CD14-positive monocyte (primary cell): ENCODE data around the gene GNPTAB. TPM values are rescaled to one million over a fixed set of nuclear protein-coding genes. Genes with fewer than 3 reads are reported as not detected.
A peak's percentile ranks its signal among the peaks of the same experiment; 100 is the strongest.

ENCODE experiments used
- DNase-seq, 3 donors: peaks; one replicate each; pipeline ENCODE4 v3.0.0-alpha.2; 2011 to 2022
- H2AFZ ChIP-seq: 2 replicates; pipeline ENCODE4 v1.6.0; 2012; ENCODE audit warnings: mild to moderate bottlenecking, low read depth, low read length, inconsistent platforms; ENCODE audit not compliant: insufficient read depth, poor library complexity, severe bottlenecking
- H3K27ac ChIP-seq, 2 donors: 1 replicate in 1 of 2; 2 replicates in 1 of 2; pipeline ENCODE4 v1.5.1; 2012 to 2013; ENCODE audit warnings: low read length in 2 of 2, control low read depth in 1 of 2, inconsistent platforms in 1 of 2, low read depth in 1 of 2, mild to moderate bottlenecking in 1 of 2
- H3K27me3 ChIP-seq, 2 donors: one replicate each; pipeline versions ENCODE4 v1.6.0 to v1.6.1; 2011 to 2013; ENCODE audit warnings: low read length in 2 of 2; ENCODE audit not compliant: control insufficient read depth in 2 of 2, insufficient read depth in 2 of 2
- H3K36me3 ChIP-seq, 2 donors: replicated peaks in 1 of 2; 1 replicate in 1 of 2; 2 replicates in 1 of 2; pipeline versions ENCODE4 v1.5.1 to v1.6.1; 2012 to 2013; ENCODE audit warnings: low read length in 2 of 2, control low read depth in 1 of 2, inconsistent platforms in 1 of 2, mild to moderate bottlenecking in 1 of 2; ENCODE audit not compliant: insufficient read depth in 2 of 2, control insufficient read depth in 1 of 2
- H3K4me1 ChIP-seq, 2 donors: 1 replicate in 1 of 2; 2 replicates in 1 of 2; pipeline versions ENCODE4 v1.5.1 to v1.6.1; 2012 to 2013; ENCODE audit warnings: low read length in 2 of 2, control low read depth in 1 of 2, inconsistent platforms in 1 of 2, mild to moderate bottlenecking in 1 of 2, moderate library complexity in 1 of 2; ENCODE audit not compliant: insufficient read depth in 2 of 2, control insufficient read depth in 1 of 2
- H3K4me2 ChIP-seq: replicated peaks from 2 replicates; pipeline ENCODE3; 2012; ENCODE audit warnings: low read length, moderate library complexity, mild to moderate bottlenecking; ENCODE audit not compliant: poor library complexity, severe bottlenecking; ENCODE audit errors: extremely low read depth
- H3K4me3 ChIP-seq, 3 experiments: fragments of 200-600 bp in 1 of 3; sonication (generic) in 1 of 3; replicated peaks in 1 of 3; 1 replicate in 2 of 3; 2 replicates in 1 of 3; pipeline ENCODE4 v1.5.1; 2011 to 2013; ENCODE audit warnings: low read length in 3 of 3, mild to moderate bottlenecking in 3 of 3, control low read depth in 2 of 3, low read depth in 2 of 3, inconsistent platforms in 1 of 3, moderate library complexity in 1 of 3
- H3K79me2 ChIP-seq: 2 replicates; pipeline ENCODE4 v1.6.0; 2012; ENCODE audit warnings: mild to moderate bottlenecking, control low read depth, inconsistent platforms, low read length, moderate library complexity; ENCODE audit not compliant: insufficient read depth
- H3K9ac ChIP-seq: 2 replicates; pipeline ENCODE4 v1.6.0; 2017; ENCODE audit warnings: low read length, mild to moderate bottlenecking; ENCODE audit not compliant: insufficient read depth, poor library complexity, severe bottlenecking
- H3K9me3 ChIP-seq, 2 donors: replicated peaks in 1 of 2; 1 replicate in 1 of 2; 2 replicates in 1 of 2; pipeline versions ENCODE4 v1.5.1 to v1.6.1; 2012 to 2013; ENCODE audit warnings: low read length in 2 of 2, control low read depth in 1 of 2; ENCODE audit not compliant: control insufficient read depth in 1 of 2, insufficient read depth in 1 of 2
- H4K20me1 ChIP-seq: 2 replicates; pipeline ENCODE4 v1.6.0; 2012; ENCODE audit warnings: mild to moderate bottlenecking, low read length, control low read depth, moderate library complexity; ENCODE audit not compliant: insufficient read depth
- H3K27ac Mint-ChIP-seq, 7 donors: one replicate each; pipeline ENCODE4 v1.8.0; 2020; ENCODE audit warnings: mild to moderate bottlenecking in 7 of 7, mixed read lengths in 7 of 7, moderate library complexity in 6 of 7, inconsistent platforms in 2 of 7
- H3K27me3 Mint-ChIP-seq, 3 donors: one replicate each; pipeline ENCODE4 v1.8.0; 2021 to 2022; ENCODE audit warnings: low read depth in 3 of 3, mild to moderate bottlenecking in 3 of 3, mixed read lengths in 3 of 3, moderate library complexity in 3 of 3, inconsistent platforms in 1 of 3
- H3K36me3 Mint-ChIP-seq, 2 donors: one replicate each; pipeline ENCODE4 v1.8.0; 2020; ENCODE audit warnings: mixed read lengths in 2 of 2, inconsistent platforms in 1 of 2, mild to moderate bottlenecking in 1 of 2
- H3K4me1 Mint-ChIP-seq: one replicate; pipeline ENCODE4 v1.8.0; 2020; ENCODE audit warnings: mild to moderate bottlenecking, mixed read lengths
- H3K4me3 Mint-ChIP-seq, 2 donors: one replicate each; pipeline ENCODE4 v1.8.0; 2020; ENCODE audit warnings: mild to moderate bottlenecking in 2 of 2, mixed read lengths in 2 of 2, moderate library complexity in 1 of 2
- H3K9me3 Mint-ChIP-seq, 7 donors: one replicate each; pipeline ENCODE4 v1.8.0; 2020 to 2022; ENCODE audit warnings: mixed read lengths in 7 of 7, mild to moderate bottlenecking in 6 of 7, moderate library complexity in 6 of 7, inconsistent platforms in 2 of 7
- WGBS: methylation state at CpG from one replicate; pipeline ENCODE4 v1.1.5; 2013; ENCODE audit warnings: missing lambda C conversion rate; ENCODE audit not compliant: insufficient coverage; 5-methylcytosine and 5-hydroxymethylcytosine counted together
- intact Hi-C, 2 donors: fragments of 100-400 bp; cut with micrococcal nuclease; formaldehyde crosslinking; loops; one replicate each; pipeline versions ENCODE4 v1.15.0 to v1.15.1; 2023
- polyA plus RNA-seq, 3 donors: library from polyadenylated mRNA; depleted of rRNA in 1 of 3; unstranded in 2 of 3; stranded (reverse) in 1 of 3; fragments of 300-500 nt in 2 of 3; fragments of >200 nt in 1 of 3; fragmentation: Illumina TruSeq in 2 of 3; gene quantifications; 1 replicate in 2 of 3; 2 replicates in 1 of 3; pipeline ENCODE4 v1.2.3, GENCODE V29; 2012 to 2021
- TF ChIP-seq, protein P1 (sequence below): fragments of 200-600 bp; IDR thresholded peaks from one replicate; pipeline ENCODE4 v1.8.0; 2022; ENCODE audit warnings: antibody characterized with exemption, mild to moderate bottlenecking

GNPTAB gene
- polyA plus RNA-seq, 3 donors, result 14.4 to 29.1 (median 24.1) TPM

DNA sequence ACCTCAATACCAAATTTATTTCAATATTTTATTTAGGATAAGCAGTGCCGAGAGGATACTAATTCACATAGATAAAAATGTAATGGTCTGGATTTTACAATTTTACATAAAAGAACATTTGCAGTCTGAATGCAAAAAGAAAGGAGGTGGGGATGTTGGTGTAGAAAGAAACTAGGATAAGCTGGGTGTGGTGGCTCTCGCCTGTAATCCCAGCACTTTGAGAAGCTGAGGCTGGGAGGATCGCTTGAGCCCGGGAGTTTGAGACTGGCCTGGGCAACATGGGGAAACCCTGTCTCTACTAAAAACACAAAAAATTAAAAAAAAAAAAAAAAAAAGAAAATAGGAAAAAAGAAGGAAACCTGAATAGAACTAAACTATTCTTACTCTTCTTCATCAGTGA is 108.4 kb downstream of the GNPTAB start:
- Mint-ChIP-seq H3K27ac (peak overlapping the region in 1 of 7 donors; percentile 61), H3K36me3 (peaks cover 49 to 60% of the 10 kb centered on the region in 2 donors), H3K27me3 (no peaks in the 10 kb centered on the region), H3K4me3 (no peak overlapping the region), H3K4me1 (no peaks in the 10 kb centered on the region), H3K9me3 (no peaks in the 10 kb centered on the region)
- no peak overlapping the region for H3K9ac ChIP-seq
- no peak overlapping the region for H2AFZ ChIP-seq
- no peaks in the 10 kb centered on the region for H3K9me3 ChIP-seq
- DNase-seq, result no peak
- H3K4me3 ChIP-seq, result no peak overlapping the region
- 100% methylated on average over 1 of the region's 4 CpGs for WGBS
- H3K36me3 ChIP-seq, result peaks cover 47 to 95% of the 10 kb centered on the region in 2 donors
- H3K27me3 ChIP-seq, result no peaks in the 10 kb centered on the region
- TF ChIP-seq, protein P1, sequence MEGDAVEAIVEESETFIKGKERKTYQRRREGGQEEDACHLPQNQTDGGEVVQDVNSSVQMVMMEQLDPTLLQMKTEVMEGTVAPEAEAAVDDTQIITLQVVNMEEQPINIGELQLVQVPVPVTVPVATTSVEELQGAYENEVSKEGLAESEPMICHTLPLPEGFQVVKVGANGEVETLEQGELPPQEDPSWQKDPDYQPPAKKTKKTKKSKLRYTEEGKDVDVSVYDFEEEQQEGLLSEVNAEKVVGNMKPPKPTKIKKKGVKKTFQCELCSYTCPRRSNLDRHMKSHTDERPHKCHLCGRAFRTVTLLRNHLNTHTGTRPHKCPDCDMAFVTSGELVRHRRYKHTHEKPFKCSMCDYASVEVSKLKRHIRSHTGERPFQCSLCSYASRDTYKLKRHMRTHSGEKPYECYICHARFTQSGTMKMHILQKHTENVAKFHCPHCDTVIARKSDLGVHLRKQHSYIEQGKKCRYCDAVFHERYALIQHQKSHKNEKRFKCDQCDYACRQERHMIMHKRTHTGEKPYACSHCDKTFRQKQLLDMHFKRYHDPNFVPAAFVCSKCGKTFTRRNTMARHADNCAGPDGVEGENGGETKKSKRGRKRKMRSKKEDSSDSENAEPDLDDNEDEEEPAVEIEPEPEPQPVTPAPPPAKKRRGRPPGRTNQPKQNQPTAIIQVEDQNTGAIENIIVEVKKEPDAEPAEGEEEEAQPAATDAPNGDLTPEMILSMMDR, result no peak
- no peak overlapping the region for H3K27ac ChIP-seq
- peaks cover 2% of the 10 kb centered on the region for H4K20me1 ChIP-seq
- intact Hi-C loops, result no loop called here
- no peak overlapping the region for H3K4me2 ChIP-seq
- peaks cover 4% of the 10 kb centered on the region for H3K79me2 ChIP-seq
- H3K4me1 ChIP-seq, result no peaks in the 10 kb centered on the region

DNA sequence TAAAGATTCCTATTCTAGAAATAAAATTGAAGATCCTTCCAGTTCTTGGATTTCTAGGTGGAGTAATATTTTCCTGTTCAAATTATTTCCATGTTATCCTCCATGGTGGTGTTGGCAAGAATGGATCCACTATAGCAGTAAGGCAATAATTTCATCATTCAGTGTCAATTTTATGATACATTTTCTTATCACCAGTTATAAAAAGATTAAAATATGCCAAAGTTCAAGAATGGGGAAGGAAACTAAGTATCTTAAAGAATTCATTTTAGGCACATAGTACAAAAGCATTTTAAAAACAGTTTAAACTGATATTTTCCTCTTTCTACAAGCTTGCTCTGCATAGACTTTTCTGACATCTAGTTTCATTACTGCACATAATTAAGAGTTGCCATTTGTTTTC is 110.6 kb downstream of the GNPTAB start:
- Histone ChIP-seq H3K79me2 (peaks cover 20% of the 10 kb centered on the region), H3K4me3 (no peak overlapping the region), H4K20me1 (peaks cover 9% of the 10 kb centered on the region), H2AFZ (no peak overlapping the region), H3K36me3 (peaks cover 31 to 78% of the 10 kb centered on the region in 2 donors), H3K27ac (no peak overlapping the region), H3K4me1 (peaks cover 6% of the 10 kb centered on the region in 2 donors), H3K9ac (no peak overlapping the region), H3K4me2 (no peak overlapping the region), H3K27me3 (no peaks in the 10 kb centered on the region), H3K9me3 (no peaks in the 10 kb centered on the region)
- intact Hi-C loops, result no loop called here
- Mint-ChIP-seq H3K27ac (no peak overlapping the region), H3K27me3 (no peaks in the 10 kb centered on the region), H3K4me1 (peaks cover 9% of the 10 kb centered on the region), H3K4me3 (no peak overlapping the region), H3K9me3 (no peaks in the 10 kb centered on the region), H3K36me3 (peaks cover 35 to 46% of the 10 kb centered on the region in 2 donors)
- TF ChIP-seq, protein P1, result no peak
- no peak for DNase-seq
